Mammary epithelial cell (primary cell): ENCODE results near the gene PRKCZ.

Experiments used
- CTCF ChIP-seq, 2 donors: IDR thresholded peaks in 1 of 2; conservative IDR thresholded peaks in 1 of 2; 2 replicates each; pipeline ENCODE4 v1.5.1; 2011 to 2012; ENCODE audit warnings: inconsistent platforms in 2 of 2, low read length in 2 of 2, mild to moderate bottlenecking in 2 of 2, control low read depth in 1 of 2, low read depth in 1 of 2; ENCODE audit not compliant: insufficient read depth in 1 of 2; ENCODE audit errors: extremely low read depth in 1 of 2
- EZH2 ChIP-seq: IDR thresholded peaks from 2 replicates; pipeline ENCODE4 v1.6.1; 2012; ENCODE audit warnings: low read length, inconsistent platforms, borderline replicate concordance

DNA sequence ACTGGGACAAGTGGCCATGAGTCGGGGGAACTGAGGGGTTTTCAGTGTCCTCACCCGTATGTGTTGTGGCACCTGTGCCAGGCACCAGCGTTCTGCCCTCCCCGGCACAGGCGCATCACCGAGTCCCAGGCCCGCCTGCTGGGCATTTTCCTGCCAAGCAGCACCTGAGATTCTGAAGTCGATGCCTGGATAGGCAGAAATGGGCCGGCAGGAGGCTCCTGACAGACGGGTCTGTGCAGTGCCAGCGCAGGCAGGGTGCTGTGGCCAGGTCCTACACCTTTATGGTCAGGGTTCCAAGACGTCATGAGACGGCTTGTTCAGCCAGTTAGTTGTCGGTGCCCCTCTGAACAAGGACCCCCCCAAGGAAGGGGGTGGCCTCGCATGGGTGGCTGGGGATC, 133.7 kb downstream of the PRKCZ start:
- no peak for TF ChIP-seq CTCF (conservative IDR thresholded peaks at IDR 0.05 in 1 of 2, IDR thresholded peaks at IDR 0.05 in 1 of 2; ENCODE audit: extremely low read depth in 1 of 2, insufficient read depth in 1 of 2, low read depth in 1 of 2, low read length in 2 of 2)
- no peak for TF ChIP-seq EZH2
